Common myeloid progenitor, CD34-positive (primary cell): ENCODE measurements around the gene C4A.
"Not testable (repeated sequence)": the region's sequence is repeated elsewhere in the genome, so short reads cannot be mapped to it uniquely, and the experiment has no call there.

Source experiments
- CTCF ChIA-PET: fragments of 350-600 bp; sonication (Branson Sonifier 250); formaldehyde crosslinking; loops from one replicate; lab custom pipeline; 2021; ENCODE audit warnings: antibody characterized with exemption; lab: Charles Lee
- POLR2A ChIA-PET: fragments of 350-600 bp; sonication (Branson Sonifier 250); formaldehyde crosslinking; loops from one replicate; lab custom pipeline; 2021; ENCODE audit warnings: antibody characterized with exemption; lab: Charles Lee
- DNase-seq, 3 donors: peaks; one replicate each; pipeline versions ENCODE4 v3.0.0 to v3.0.0-alpha.2; 2013
- H3K27ac ChIP-seq, 2 experiments: 1 replicate in 1 of 2; 2 replicates in 1 of 2; pipeline ENCODE4 v1.7.0; 2013; ENCODE audit warnings: inconsistent platforms in 2 of 2, low read length in 2 of 2, mild to moderate bottlenecking in 2 of 2, low read depth in 1 of 2, moderate library complexity in 1 of 2; ENCODE audit not compliant: severe bottlenecking in 2 of 2, insufficient read depth in 1 of 2, poor library complexity in 1 of 2
- H3K27me3 ChIP-seq, 5 experiments: replicated peaks in 2 of 5; 1 replicate in 3 of 5; 2 replicates in 2 of 5; pipeline versions ENCODE4 v1.6.1 to v1.7.0; 2013; ENCODE audit warnings: low read length in 4 of 5, mild to moderate bottlenecking in 2 of 5, moderate library complexity in 2 of 5, inconsistent platforms in 1 of 5; ENCODE audit not compliant: insufficient read depth in 5 of 5, control insufficient read depth in 4 of 5
- H3K36me3 ChIP-seq, 4 experiments: 1 replicate in 2 of 4; 2 replicates in 2 of 4; pipeline versions ENCODE4 v1.6.1 to v1.7.0; 2013; ENCODE audit warnings: low read length in 3 of 4, control low read depth in 1 of 4, mild to moderate bottlenecking in 1 of 4; ENCODE audit not compliant: control insufficient read depth in 4 of 4, insufficient read depth in 4 of 4
- H3K4me1 ChIP-seq, 4 experiments: 1 replicate in 3 of 4; 2 replicates in 1 of 4; pipeline versions ENCODE4 v1.6.1 to v1.7.1; 2013; ENCODE audit warnings: low read length in 3 of 4, mild to moderate bottlenecking in 3 of 4, control low read depth in 1 of 4, inconsistent platforms in 1 of 4, moderate library complexity in 1 of 4; ENCODE audit not compliant: control insufficient read depth in 4 of 4, insufficient read depth in 4 of 4; ENCODE audit errors: control extremely low read depth in 1 of 4
- H3K4me3 ChIP-seq, 7 experiments: 1 replicate in 4 of 7; 2 replicates in 3 of 7; pipeline versions ENCODE4 v1.5.1 to v1.7.0; 2013; ENCODE audit warnings: mild to moderate bottlenecking in 7 of 7, low read length in 6 of 7, moderate library complexity in 6 of 7, inconsistent platforms in 2 of 7, low read depth in 2 of 7, control low read depth in 1 of 7; ENCODE audit not compliant: insufficient read depth in 4 of 7, control insufficient read depth in 1 of 7; ENCODE audit errors: extremely low read depth in 1 of 7
- H3K9me3 ChIP-seq, 5 experiments: 1 replicate in 4 of 5; 2 replicates in 1 of 5; pipeline versions ENCODE4 v1.6.1 to v1.7.1; 2013; ENCODE audit warnings: low read length in 4 of 5, mild to moderate bottlenecking in 2 of 5, inconsistent platforms in 1 of 5, low read depth in 1 of 5, moderate library complexity in 1 of 5; ENCODE audit not compliant: control insufficient read depth in 4 of 5, insufficient read depth in 2 of 5; ENCODE audit errors: control extremely low read depth in 1 of 5
- WGBS: methylation state at CpG from one replicate; pipeline ENCODE4 v1.1.5; 2013; ENCODE audit not compliant: insufficient coverage; 5-methylcytosine and 5-hydroxymethylcytosine counted together

C4A gene

GRCh38 chr6:31970604-31971271, 11.1 kb upstream of the C4A start:
- 91% methylated on average over 17 of the region's 18 CpGs for WGBS
- H3K9me3 ChIP-seq = no peaks in the 10 kb centered on the region
- H3K36me3 ChIP-seq = peaks cover 7 to 50% (median 44%) of the 10 kb centered on the region in 4 experiments
- H3K4me1 ChIP-seq = peaks cover 3 to 27% (median 23%) of the 10 kb centered on the region in 4 experiments
- CTCF ChIA-PET = interaction anchor here (0.8 to 6.2 kb wide), 5 partner anchors 11 to 351 kb away, joined by 3 to 37 read pairs (median 4); partner anchors contain the start of genes NELFE and SKIC2
- peak overlapping the region in 6 of 7 experiments; percentile 80 to 95 (median 86) for H3K4me3 ChIP-seq
- DNase-seq = no peak
- no peaks in the 10 kb centered on the region for H3K27me3 ChIP-seq
- POLR2A ChIA-PET = interaction anchor here (1.2 kb wide), 1 partner anchor 12 kb away, joined by 3 read pairs; the partner anchor contains the start of genes NELFE and SKIC2
- H3K27ac ChIP-seq = peak overlapping the region; percentile 98 to 99

DNA sequence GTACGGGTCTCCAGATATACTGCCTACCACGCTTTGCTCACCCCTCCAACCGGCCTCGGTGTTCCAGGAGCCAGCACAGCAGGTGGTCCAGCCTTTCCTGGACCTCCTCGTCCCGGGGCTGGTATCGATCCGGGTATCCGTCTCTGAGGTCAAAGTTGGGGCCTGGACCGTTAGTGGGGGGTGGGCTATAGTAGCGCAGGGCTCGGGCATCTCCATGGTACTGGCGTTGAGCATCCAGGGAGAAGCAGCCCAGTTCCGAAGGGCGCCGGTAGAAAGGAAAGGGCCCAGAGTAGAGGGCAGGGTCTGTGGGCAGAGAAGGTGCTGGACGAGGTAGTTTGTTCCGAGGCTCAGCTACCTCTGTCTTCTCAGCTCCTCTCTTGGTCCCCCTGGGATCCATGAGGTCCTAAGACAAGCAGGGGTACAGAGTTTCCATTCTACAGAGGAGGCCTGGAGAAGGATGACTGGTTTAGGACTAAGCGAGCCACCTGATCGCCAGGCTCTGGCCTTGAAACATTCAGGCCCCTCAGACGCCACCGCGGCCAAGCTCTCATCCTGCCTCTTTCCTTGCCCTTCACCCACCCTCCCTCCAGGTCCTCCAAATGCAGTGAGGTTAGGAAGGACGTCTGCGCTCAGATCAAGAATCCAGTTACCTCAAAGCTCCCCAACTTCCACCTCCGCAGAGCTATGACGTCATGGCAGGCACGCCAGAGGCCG, 10.4 kb upstream of the C4A start:
- CTCF ChIA-PET = interaction anchor here (1.5 to 6.2 kb wide), 2 partner anchors 12 to 146 kb away, joined by 3 to 37 read pairs; partner anchors contain the start of genes NELFE and SKIC2
- Histone ChIP-seq H3K9me3 (no peaks in the 10 kb centered on the region), H3K4me3 (peak overlapping the region; percentile 80 to 95 (median 87)), H3K27me3 (no peaks in the 10 kb centered on the region), H3K27ac (peak overlapping the region; percentile 98 to 99), H3K4me1 (peaks cover 3 to 27% (median 23%) of the 10 kb centered on the region in 4 experiments), H3K36me3 (peaks cover 7 to 43% (median 38%) of the 10 kb centered on the region in 4 experiments)
- no peak for DNase-seq
- WGBS = 29% methylated on average over 22 of the region's 29 CpGs
- POLR2A ChIA-PET = interaction anchor here (0.6 to 2.6 kb wide), 4 partner anchors 13 to 225 kb away, joined by 3 to 12 read pairs (median 4); partner anchors contain the start of genes NELFE, SKIC2 and ZBTB12

DNA sequence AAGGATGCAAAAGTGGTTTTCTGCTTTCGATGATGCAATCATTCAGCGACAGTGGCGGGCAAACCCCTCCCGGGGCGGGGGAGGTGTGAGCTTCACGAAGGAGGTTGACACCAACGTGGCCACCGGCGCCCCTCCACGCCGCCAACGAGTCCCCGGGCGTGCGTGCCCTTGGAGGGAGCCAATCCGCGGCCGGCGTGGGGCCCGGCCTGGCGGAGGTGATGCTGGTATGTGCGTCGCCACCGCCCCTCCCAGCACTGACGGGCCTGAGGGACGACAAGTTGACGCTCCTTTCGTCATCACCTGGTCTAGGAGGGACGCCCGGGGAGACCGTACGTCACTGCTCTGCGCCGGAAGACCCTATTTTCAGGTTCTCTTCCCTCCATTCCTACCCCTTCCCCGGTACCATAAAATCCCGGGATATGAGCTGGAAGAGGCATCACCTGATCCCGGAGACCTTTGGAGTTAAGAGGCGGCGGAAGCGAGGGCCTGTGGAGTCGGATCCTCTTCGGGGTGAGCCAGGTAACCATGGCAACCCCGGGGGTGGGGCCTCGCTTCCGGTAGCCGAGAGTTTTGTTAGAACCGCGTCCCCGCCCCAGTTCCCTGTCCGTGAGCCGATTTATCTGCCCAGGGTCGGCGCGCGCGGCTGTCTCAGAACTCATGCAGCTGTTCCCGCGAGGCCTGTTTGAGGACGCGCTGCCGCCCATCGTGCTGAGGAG, 9.7 kb upstream of the C4A start, which contains the start of gene DXO:
TSS of gene DXO (minus strand) at position 146 of the 716 bp plus-strand sequence. CDS start 463 bp downstream, outside the sequence.
- ChIA-PET CTCF (interaction anchor here (1.5 to 6.2 kb wide), 2 partner anchors 13 to 145 kb away, joined by 3 to 37 read pairs; partner anchors contain the start of genes NELFE and SKIC2), POLR2A (interaction anchor here (0.6 to 2.6 kb wide), 5 partner anchors 13 to 434 kb away, joined by 3 to 12 read pairs (median 3); partner anchors contain the start of genes NELFE, SKIC2 and ZBTB12)
- Histone ChIP-seq H3K4me3 (peak within 1 kb of the TSS; percentile 80 to 95 (median 87)), H3K36me3 (peaks cover 7 to 36% (median 31%) of the 10 kb centered on the region in 4 experiments), H3K9me3 (no peaks in the 10 kb centered on the region), H3K27me3 (no peaks in the 10 kb centered on the region), H3K27ac (peak within 1 kb of the TSS; percentile 98 to 99), H3K4me1 (peaks cover 3 to 27% (median 23%) of the 10 kb centered on the region in 4 experiments)
- DNase-seq = peak; percentile 99 to 100 (median 99)
- WGBS = under 1% methylated on average over 42 of the region's 62 CpGs

DNA sequence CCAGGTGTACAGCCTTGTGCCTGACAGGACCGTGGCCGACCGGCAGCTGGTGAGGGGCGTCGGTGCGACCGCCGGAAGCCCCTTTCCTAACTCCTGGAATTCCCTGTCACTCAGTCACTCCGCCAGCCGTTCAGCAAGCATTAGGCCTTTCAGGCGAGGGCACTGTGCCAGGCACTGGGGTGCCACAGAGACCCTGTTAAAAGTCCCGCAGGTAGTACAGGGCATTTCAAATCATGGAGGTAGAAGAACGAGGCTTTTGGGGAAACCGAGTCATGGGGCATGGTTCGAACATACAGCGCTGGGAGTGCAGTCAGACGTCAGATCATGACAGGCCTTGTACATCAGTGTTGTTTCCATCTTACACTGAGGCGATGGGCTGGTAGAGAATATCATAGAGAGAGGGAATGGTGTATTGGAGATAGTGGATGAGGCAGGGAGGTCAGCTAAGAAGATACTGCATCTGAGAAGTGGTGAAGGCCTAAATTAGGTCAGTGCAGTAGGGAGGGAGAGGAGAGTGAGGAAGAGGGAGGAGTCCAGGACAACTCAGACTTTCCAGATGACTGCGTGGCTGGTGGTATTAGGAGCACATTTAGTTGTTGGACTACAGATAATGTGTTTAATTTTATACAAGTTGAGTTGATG, 9.0 kb upstream of the C4A start:
- WGBS = 12% methylated on average over 19 of the region's 19 CpGs
- Histone ChIP-seq H3K4me1 (peaks cover 3 to 27% (median 23%) of the 10 kb centered on the region in 4 experiments), H3K4me3 (peak overlapping the region; percentile 80 to 95 (median 87)), H3K27ac (peak overlapping the region; percentile 98 to 99), H3K9me3 (no peaks in the 10 kb centered on the region), H3K27me3 (no peaks in the 10 kb centered on the region), H3K36me3 (peaks cover 3 to 29% (median 24%) of the 10 kb centered on the region in 4 experiments)
- no peak for DNase-seq
- ChIA-PET POLR2A (interaction anchor here (0.6 to 2.6 kb wide), 4 partner anchors 14 to 433 kb away, joined by 3 to 12 read pairs (median 4); partner anchors contain the start of genes NELFE and SKIC2), CTCF (interaction anchor here (6.2 kb wide), 1 partner anchor 14 kb away, joined by 37 read pairs; the partner anchor contains the start of genes NELFE and SKIC2)

DNA sequence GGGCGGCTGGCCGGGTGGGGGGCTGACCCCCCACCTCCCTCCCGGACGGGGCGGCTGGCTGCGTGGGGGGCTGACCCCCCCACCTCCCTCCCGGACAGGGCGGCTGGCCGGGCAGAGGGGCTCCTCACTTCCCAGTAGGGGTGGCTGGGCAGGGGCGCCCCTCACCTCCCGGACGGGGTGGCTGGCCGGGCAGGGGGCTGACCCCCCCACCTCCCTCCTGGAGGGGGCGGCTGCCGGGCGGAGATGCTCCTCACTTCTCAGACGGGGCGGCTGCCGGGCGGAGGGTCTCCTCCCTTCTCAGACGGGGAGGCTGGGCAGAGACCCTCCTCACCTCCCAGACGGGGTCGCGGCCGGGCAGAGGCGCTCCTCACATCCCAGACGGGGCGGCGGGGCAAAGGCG, 5.8 kb upstream of the C4A start:
- H3K27me3 ChIP-seq, H3K27ac ChIP-seq, DNase-seq, CTCF ChIA-PET, H3K4me3 ChIP-seq, H3K9me3 ChIP-seq: not testable (repeated sequence)
- 100% methylated on average over 1 of the region's 30 CpGs for WGBS
- peaks cover 0 to 11% (median 6%) of the 10 kb centered on the region in 4 experiments for H3K36me3 ChIP-seq
- POLR2A ChIA-PET = interaction anchor here (0.6 kb wide), 1 partner anchor 87 kb away, joined by 3 read pairs; no protein-coding TSS in a partner anchor
- peaks cover 3 to 20% (median 17%) of the 10 kb centered on the region in 4 experiments for H3K4me1 ChIP-seq
